Stimulated activated CD8-positive, alpha-beta memory T cell treated with anti-CD3 and anti-CD28 coated beads, Interleukin-2, amount 100 ng/mL, for 48 hours (primary cell): ENCODE data around the gene MEN1.

ENCODE experiments used
- DNase-seq, 2 donors: peaks; one replicate each; pipeline ENCODE4 v3.0.0-alpha.2; 2020; ENCODE audit warnings: low read depth in 2 of 2

Gene MEN1

GRCh38 chr11:64801561-64802369, 8.6 kb downstream of the MEN1 start:
- DNase-seq, result no peak

DNA sequence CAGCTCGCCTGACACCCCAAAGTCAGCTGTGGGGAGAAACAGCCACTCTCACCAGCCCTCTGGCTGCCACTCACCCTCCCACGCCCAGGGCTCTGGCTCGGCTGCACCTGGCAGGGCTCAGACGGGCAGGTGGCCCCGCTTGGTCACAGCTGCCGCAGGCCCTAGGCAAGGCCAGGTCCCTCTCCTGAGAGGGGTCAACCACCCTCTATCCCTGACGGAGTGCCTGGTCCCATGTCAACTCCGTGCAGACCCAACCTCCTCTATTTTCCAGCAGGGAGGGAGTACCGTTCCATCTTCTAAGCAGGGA, 9.2 kb downstream of the MEN1 start:
- DNase-seq, result no peak

GRCh38 chr11:64800303-64801157, 9.8 kb downstream of the MEN1 start:
- no peak for DNase-seq

GRCh38 chr11:64799623-64800302, 10.6 kb downstream of the MEN1 start:
- DNase-seq, result no peak

GRCh38 chr11:64799256-64799622, 11.1 kb downstream of the MEN1 start:
- no peak for DNase-seq

DNA sequence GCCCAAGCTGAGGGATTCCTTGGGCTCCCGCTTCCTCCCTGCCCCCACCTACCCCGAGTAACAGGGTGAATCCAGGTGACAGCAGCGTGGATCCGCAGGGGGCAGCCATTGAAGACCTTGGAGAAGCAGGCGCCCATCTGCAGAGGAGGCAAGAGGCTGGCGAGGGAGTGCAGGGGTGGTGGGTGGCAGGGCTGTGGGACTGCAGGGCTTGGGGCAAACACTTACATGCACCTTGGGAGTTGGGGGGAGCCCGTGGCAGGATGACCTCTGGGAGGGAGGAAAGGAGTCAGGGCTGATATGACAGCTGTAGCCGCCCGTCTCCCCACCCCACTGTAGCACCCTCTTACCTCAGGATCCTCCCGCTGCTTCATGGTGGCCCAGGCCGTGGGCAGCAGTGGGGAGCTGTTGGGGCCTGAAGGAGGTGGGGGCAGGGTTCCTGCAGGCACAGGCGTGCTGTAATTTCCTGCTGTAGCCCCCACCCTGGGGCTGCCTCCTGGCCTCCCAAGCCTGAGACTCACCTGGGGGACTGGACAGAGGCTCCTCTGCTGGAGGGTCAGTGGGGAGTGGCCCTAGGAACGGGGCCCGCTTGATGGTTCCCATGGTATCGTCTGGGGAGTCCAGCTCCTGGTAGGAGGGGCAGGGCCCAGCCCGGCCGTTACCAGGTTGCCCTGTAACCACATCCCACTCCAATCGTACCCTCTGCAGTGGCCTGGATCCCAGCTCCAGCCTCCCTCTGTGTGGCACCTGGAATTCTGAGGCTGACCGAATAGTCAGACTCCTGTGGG, 13.4 kb downstream of the MEN1 start:
- DNase-seq, result no peak

DNA sequence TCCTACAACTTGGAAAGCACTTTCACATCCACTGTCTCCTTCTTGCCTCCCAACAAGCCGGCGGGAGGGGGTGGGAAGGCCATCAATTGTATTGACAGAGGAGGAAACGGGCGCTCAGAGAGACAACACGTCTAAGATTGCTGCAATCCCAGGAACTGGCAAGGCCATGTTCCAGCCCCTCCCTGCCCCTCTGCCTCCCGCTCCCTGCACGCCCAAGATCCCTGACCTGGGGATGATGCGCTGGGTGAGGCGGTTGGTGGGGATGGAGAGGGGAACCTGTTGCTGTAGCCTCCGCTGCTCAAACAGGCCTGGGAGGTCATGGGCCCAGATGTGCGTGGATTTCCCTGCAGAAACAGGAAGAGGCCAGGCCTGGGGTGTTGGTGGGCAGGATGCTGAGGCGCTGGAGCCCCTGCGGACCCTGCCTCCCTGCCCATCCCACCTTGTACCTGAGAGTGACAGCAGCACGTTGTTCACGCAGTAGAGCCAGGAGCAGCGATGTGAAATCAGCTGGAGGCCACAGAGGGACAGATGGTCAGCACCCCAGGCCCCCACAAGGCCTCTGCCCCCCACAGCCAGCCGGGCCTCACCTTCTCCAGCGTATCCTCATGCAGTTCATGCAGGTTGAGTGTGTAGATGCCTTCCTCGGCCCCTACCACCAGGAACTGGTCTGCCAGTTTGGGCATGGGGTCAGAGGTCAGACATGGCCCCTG, 14.1 kb downstream of the MEN1 start:
- DNase-seq, result no peak

GRCh38 chr11:64794526-64794925, 15.8 kb downstream of the MEN1 start:
- no peak for DNase-seq

GRCh38 chr11:64793271-64794160, 16.8 kb downstream of the MEN1 start:
- no peak for DNase-seq

DNA sequence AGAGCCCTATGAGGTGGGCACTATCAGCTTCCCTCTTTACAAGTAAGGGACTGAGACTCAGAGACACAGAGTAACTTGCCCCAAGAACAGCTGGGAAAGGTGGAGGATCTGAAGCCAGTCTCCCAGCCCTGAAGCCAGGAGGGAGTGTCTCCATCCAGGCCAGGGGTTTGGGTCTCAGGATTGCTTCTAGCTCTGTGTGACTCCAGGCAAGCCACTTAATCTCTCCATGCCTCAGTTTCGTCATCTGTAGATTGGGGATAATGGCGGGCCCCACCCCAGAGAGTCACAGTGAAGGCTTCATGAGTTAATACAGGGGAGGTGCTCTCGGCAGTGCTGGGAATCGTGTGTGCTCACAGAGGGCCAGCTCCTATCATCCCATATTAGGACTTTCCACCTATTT, 17.9 kb downstream of the MEN1 start:
- DNase-seq, result no peak

DNA sequence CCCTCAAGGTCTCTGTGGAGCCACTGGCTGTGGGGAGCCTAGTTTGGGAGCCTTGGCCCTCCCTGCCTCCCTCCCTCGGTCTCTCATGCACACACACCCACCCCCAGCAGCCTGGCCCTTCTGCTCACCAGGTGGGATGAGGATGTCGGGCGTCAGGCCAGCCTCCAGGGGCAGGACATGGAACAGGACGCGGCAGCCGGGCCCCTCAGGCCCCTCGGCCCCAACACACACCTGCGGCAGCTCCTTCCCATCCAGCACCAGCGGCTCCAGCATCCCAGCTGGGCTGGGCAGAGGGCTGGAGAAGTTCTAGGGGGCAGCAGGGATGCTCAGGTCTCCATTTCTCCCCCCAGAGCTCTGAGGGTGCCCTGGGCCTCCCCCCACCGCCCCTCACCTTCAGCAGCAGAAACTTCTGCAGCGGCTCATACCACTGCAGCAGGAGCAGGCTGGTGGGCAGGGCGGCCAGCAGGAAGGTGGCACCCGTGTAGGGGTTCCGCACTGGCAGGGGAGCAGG, 18.5 kb downstream of the MEN1 start:
- DNase-seq, result no peak

DNA sequence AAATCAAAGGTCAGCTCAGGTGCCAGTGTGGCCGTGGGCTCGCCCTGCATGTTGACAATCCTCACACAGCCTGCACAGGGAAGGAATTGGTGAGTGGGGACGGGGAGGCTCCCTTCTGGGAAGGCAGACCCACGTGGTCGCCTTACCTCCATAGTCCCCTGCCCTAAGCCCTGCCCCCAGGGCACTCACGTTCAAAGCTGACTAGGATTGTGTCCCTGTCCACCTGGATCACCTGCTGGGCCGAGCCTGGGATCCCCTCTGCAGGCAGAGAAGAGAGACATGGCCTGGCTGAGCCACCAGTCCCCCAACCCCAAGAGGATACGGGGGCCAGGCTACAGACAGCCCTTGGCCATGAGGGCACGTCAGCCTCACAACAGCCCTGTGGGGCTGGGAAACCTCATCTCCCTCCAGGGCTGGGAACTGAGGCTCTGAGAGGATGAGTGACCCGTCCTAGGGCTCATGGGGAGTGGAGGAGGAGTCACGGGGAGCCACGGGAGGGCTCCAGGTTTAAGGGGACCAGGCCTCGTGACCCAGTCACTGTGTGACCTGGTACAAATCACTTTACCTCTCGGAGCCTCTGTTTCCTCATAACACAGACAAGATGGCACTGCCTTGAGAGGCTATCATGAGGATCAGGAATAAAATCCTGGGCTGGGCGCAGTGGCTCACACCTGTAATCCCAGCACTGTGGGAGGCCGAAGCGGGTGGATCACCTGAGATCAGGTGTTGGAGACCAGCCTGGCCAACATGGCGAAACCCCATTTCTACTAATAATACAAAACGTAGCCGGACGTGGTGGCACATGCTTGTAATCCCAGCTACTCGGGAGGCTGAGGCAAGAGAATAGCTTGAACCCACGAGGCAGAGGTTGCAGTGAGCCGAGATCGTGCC, 19.9 kb downstream of the MEN1 start:
- no peak for DNase-seq

DNA sequence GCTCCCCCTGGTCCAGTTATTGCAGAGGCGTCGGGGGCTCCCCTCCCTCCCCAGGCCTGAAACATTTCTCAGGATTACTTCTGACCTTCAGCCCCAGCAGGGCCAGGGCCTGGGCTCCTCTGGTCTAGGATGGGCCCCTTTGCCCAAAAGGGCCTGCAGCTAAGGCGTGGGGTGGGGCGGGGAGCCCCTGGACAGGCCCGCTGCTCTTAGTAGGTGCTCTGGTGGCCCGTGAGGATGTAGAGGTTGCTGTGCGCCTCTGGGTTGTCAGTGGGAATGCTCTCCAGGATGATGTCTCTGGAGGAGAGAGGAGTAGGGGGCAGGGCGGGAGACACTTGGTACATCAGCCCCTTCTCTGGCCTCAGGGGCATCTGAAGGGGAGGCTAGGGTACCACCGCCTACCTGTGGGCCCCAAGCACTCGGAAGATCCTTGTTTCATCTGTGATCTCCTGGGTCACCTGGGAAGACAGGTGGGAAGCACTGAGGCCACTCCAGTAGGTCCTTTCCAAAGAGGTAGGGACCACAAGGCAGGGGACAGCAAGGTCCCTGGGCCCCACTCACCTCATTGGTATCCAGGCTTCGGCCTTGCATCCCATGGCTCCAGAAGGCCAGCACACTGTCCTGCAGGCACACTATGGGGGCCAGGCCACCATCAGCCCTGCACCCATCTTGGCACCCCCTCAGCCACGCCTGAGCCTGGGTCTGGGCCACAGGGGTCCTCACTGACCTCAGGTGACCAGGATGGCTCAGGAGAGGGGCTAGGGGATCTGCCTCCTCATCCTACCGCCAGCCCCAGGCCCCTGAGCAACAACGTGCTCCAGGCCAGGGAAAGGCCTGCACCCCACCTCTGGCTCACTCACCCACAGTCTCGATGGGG, 20.8 kb downstream of the MEN1 start:
- no peak for DNase-seq

DNA sequence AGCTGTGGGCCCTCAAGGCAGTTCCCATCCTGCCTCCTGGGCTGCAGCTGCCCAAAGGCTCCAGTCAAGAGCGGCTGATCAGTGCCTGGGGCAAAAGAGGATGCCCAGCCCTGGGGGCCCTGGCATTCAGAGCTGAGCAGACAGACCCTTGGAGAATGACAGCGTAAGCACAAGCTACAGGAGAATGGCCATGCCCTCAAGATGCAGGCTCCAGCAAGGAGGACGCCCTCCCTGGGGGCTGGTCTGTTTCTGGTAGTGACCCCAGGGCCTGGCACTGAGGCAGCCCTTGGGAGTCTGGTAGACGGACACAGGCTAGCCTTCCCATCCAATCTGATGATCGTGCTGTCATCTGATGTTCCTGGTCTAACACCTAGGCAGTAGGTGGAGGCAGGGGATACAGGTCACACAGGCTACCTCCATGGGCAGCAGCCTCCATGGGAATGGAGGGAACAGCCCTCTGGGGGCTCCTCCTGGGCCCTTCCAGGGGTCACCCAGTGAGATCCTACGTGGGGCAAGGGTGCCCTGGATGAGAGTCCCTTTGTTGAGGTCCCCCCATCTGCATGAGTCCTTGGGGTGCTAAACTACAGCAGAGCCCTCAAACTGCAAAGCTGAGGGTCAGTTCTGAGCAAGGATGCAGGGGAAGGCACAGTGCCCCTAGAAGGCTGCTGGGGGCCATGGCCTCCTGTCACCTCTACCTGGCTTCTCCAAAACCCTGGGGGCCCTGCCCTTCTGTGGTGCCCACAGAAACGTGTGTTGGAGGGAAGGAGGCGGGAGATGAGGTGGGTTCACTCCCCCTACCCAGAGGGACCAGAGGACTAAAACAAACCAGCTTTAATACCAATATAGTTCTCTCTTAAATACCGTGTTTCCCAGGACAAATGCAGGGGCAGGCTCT, 21.8 kb downstream of the MEN1 start:
- no peak for DNase-seq

- no peak for DNase-seq
These were observed 22.6 kb downstream of the MEN1 start for GRCh38 chr11:64787526-64788320.

GRCh38 chr11:64786308-64786707, 24.0 kb downstream of the MEN1 start:
- DNase-seq, result no peak
